ENCODE results near the gene PVALB.

PVALB gene

GRCh38 chr22:36816636-36817524, at the start of gene PVALB:
Gene PVALB (minus strand): TSS chr22:36817035. CDS start chr22:36817005, 30 bp downstream.
- DNase-seq (ENCODE audit: low spot score) = peak; percentile 49
- TF ChIP-seq CTCF (IDR thresholded peaks at IDR 0.05; ENCODE audit: extremely low read depth, insufficient read depth, missing control alignments) = no peak
- in situ Hi-C loops (cut with MboI; ENCODE audit: low pct_unique_long_range_greater_than_20kb, low sequenced_read_pairs, unreplicated experiment) = no loop called here

- no peak for TF ChIP-seq CTCF (IDR thresholded peaks at IDR 0.05; ENCODE audit: extremely low read depth, insufficient read depth, missing control alignments)
- in situ Hi-C loops (cut with MboI; ENCODE audit: low pct_unique_long_range_greater_than_20kb, low sequenced_read_pairs, unreplicated experiment) = no loop called here
These were observed 48.5 kb upstream of the PVALB start for GRCh38 chr22:36865346-36865745.

GRCh38 chr22:36864454-36865215, 47.8 kb upstream of the PVALB start:
- no peak for TF ChIP-seq CTCF (IDR thresholded peaks at IDR 0.05; ENCODE audit: extremely low read depth, insufficient read depth, missing control alignments)
- DNase-seq (ENCODE audit: low spot score) = no peak
- in situ Hi-C loops (cut with MboI; ENCODE audit: low pct_unique_long_range_greater_than_20kb, low sequenced_read_pairs, unreplicated experiment) = no loop called here

More at GRCh38 chr22:36865346-36865745, 48.5 kb upstream of the PVALB start:
- DNase-seq (ENCODE audit: low spot score) = peak; percentile 46

GRCh38 chr22:36863979-36864378, 47.1 kb upstream of the PVALB start:
- DNase-seq (ENCODE audit: low spot score) = no peak
- in situ Hi-C loops (cut with MboI; ENCODE audit: low pct_unique_long_range_greater_than_20kb, low sequenced_read_pairs, unreplicated experiment) = no loop called here
- TF ChIP-seq CTCF (IDR thresholded peaks at IDR 0.05; ENCODE audit: extremely low read depth, insufficient read depth, missing control alignments) = no peak

GRCh38 chr22:36863281-36863680, 46.4 kb upstream of the PVALB start:
- no peak for DNase-seq (ENCODE audit: low spot score)
- in situ Hi-C loops (cut with MboI; ENCODE audit: low pct_unique_long_range_greater_than_20kb, low sequenced_read_pairs, unreplicated experiment) = no loop called here
- no peak for TF ChIP-seq CTCF (IDR thresholded peaks at IDR 0.05; ENCODE audit: extremely low read depth, insufficient read depth, missing control alignments)

- peak; percentile 48 for DNase-seq (ENCODE audit: low spot score)
- no peak for TF ChIP-seq CTCF (IDR thresholded peaks at IDR 0.05; ENCODE audit: extremely low read depth, insufficient read depth, missing control alignments)
- in situ Hi-C loops (cut with MboI; ENCODE audit: low pct_unique_long_range_greater_than_20kb, low sequenced_read_pairs, unreplicated experiment) = no loop called here
These were observed 45.7 kb upstream of the PVALB start for GRCh38 chr22:36862251-36863242.
